ENCODE results near the gene OSBPL2. TPM values are rescaled to one million over a fixed set of nuclear protein-coding genes. Genes with fewer than 3 reads are reported as not detected.

OSBPL2 gene
- total and polyA plus RNA-seq, 2 donors (not counting 1 experiment from before 2014, with no cell fraction given), result 28.1 to 74.3 TPM

DNA sequence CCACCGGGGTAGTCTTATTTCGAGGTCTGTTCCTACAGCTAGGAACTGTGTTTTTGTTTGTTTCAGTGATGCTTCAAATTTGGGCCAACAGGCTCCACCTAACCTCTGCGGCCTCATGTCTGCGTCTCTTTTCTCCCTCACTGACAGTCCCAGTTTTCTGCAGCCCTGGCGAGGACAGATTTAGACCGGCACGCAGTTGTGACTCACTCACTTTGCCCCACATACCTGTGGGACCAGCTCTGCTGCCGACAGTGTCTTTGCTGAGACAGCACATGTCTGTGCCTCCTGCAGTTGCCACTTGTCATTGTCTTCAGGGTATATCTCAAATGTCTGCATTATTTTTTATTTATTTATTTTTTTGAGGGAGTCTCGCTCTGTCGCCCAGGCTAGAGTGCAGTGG, 29.2 kb downstream of the OSBPL2 start:
- peaks cover 36% of the 10 kb centered on the region for H4K20me1 ChIP-seq (ENCODE audit: control insufficient read depth, insufficient read depth, low read length, poor library complexity, severe bottlenecking)
- H3K27ac ChIP-seq (ENCODE audit: low read length in 2 of 2), result no peak overlapping the region
- H3K9ac ChIP-seq (ENCODE audit: low read length), result no peak overlapping the region
- H3K27me3 ChIP-seq (replicated peaks in 1 of 4; ENCODE audit: control extremely low read depth in 1 of 4, control insufficient read depth in 3 of 4, insufficient read depth in 4 of 4, low read length in 3 of 4), result no peaks in the 10 kb centered on the region
- CTCF ChIA-PET, result no interaction called here
- ATAC-seq (ENCODE audit: low read depth), result no peak
- H2AFZ ChIP-seq (ENCODE audit: insufficient read depth, low read depth, low read length, poor library complexity, severe bottlenecking), result no peak overlapping the region
- no peak overlapping the region for H3K27ac Mint-ChIP-seq
- no peaks in the 10 kb centered on the region for H3K9me3 Mint-ChIP-seq (ENCODE audit: insufficient read depth)
- H3K79me2 ChIP-seq (ENCODE audit: control insufficient read depth, insufficient read depth, low read length), result peaks cover 20% of the 10 kb centered on the region
- TF ChIP-seq EZH2 (IDR thresholded peaks at IDR 0.05; ENCODE audit: borderline replicate concordance, insufficient read depth, low read depth, low read length, poor library complexity, severe bottlenecking), result no peak
- TF ChIP-seq, protein P1, sequence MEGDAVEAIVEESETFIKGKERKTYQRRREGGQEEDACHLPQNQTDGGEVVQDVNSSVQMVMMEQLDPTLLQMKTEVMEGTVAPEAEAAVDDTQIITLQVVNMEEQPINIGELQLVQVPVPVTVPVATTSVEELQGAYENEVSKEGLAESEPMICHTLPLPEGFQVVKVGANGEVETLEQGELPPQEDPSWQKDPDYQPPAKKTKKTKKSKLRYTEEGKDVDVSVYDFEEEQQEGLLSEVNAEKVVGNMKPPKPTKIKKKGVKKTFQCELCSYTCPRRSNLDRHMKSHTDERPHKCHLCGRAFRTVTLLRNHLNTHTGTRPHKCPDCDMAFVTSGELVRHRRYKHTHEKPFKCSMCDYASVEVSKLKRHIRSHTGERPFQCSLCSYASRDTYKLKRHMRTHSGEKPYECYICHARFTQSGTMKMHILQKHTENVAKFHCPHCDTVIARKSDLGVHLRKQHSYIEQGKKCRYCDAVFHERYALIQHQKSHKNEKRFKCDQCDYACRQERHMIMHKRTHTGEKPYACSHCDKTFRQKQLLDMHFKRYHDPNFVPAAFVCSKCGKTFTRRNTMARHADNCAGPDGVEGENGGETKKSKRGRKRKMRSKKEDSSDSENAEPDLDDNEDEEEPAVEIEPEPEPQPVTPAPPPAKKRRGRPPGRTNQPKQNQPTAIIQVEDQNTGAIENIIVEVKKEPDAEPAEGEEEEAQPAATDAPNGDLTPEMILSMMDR (IDR thresholded peaks at IDR 0.05), result no peak
- intact Hi-C loops (cut with micrococcal nuclease), result no loop called here
- no peak overlapping the region for H3K4me2 ChIP-seq (replicated peaks; ENCODE audit: low read depth, low read length, poor library complexity, severe bottlenecking)
- no peak overlapping the region for H3K4me3 Mint-ChIP-seq
- POLR2A ChIA-PET, result no interaction called here
- H3K9me3 ChIP-seq (ENCODE audit: control extremely low read depth in 1 of 3, control insufficient read depth in 2 of 3, insufficient read depth in 1 of 3, low read length in 2 of 3), result peaks cover 0 to 6% (median 0%) of the 10 kb centered on the region in 3 donors
- H3K4me1 ChIP-seq (ENCODE audit: control insufficient read depth in 2 of 2, insufficient read depth in 2 of 2, low read length in 2 of 2), result no peaks in the 10 kb centered on the region
- no peaks in the 10 kb centered on the region for H3K27me3 Mint-ChIP-seq
- no peak for DNase-seq
- no peaks in the 10 kb centered on the region for H3K4me1 Mint-ChIP-seq
- WGBS (ENCODE audit: insufficient coverage), result 100% methylated on average over 5 of the region's 10 CpGs
- peaks cover 0 to 72% of the 10 kb centered on the region in 2 experiments for H3K36me3 ChIP-seq (replicated peaks in 1 of 2; ENCODE audit: control extremely low read depth in 1 of 2, control insufficient read depth in 1 of 2, extremely low read depth in 1 of 2, insufficient read depth in 2 of 2, low read length in 1 of 2)
- H3K4me3 ChIP-seq (ENCODE audit: control extremely low read depth in 1 of 5, extremely low read depth in 1 of 5, insufficient read depth in 1 of 5, low read depth in 2 of 5, low read length in 4 of 5), result no peak overlapping the region

- Histone ChIP-seq H3K27me3 (replicated peaks in 1 of 4; ENCODE audit: control extremely low read depth in 1 of 4, control insufficient read depth in 3 of 4, insufficient read depth in 4 of 4, low read length in 3 of 4) (no peaks in the 10 kb centered on the region), H3K79me2 (ENCODE audit: control insufficient read depth, insufficient read depth, low read length) (peaks cover 13% of the 10 kb centered on the region), H3K4me3 (ENCODE audit: control extremely low read depth in 1 of 5, extremely low read depth in 1 of 5, insufficient read depth in 1 of 5, low read depth in 2 of 5, low read length in 4 of 5) (no peak overlapping the region), H3K27ac (ENCODE audit: low read length in 2 of 2) (no peak overlapping the region), H3K9me3 (ENCODE audit: control extremely low read depth in 1 of 3, control insufficient read depth in 2 of 3, insufficient read depth in 1 of 3, low read length in 2 of 3) (peaks cover 0 to 6% (median 0%) of the 10 kb centered on the region in 3 donors), H3K36me3 (replicated peaks in 1 of 2; ENCODE audit: control extremely low read depth in 1 of 2, control insufficient read depth in 1 of 2, extremely low read depth in 1 of 2, insufficient read depth in 2 of 2, low read length in 1 of 2) (peaks cover 0 to 72% of the 10 kb centered on the region in 2 experiments), H2AFZ (ENCODE audit: insufficient read depth, low read depth, low read length, poor library complexity, severe bottlenecking) (no peak overlapping the region), H3K9ac (ENCODE audit: low read length) (no peak overlapping the region), H3K4me1 (ENCODE audit: control insufficient read depth in 2 of 2, insufficient read depth in 2 of 2, low read length in 2 of 2) (no peaks in the 10 kb centered on the region), H4K20me1 (ENCODE audit: control insufficient read depth, insufficient read depth, low read length, poor library complexity, severe bottlenecking) (peaks cover 30% of the 10 kb centered on the region), H3K4me2 (replicated peaks; ENCODE audit: low read depth, low read length, poor library complexity, severe bottlenecking) (no peak overlapping the region)
- ChIA-PET CTCF (interaction anchor here (0.6 to 0.9 kb wide), 2 partner anchors 18 to 32 kb away, joined by 3 to 4 read pairs; no protein-coding TSS in a partner anchor), POLR2A (no interaction called here)
- Mint-ChIP-seq H3K27ac (no peak overlapping the region), H3K27me3 (no peaks in the 10 kb centered on the region), H3K4me1 (peaks cover 1% of the 10 kb centered on the region), H3K9me3 (ENCODE audit: insufficient read depth) (no peaks in the 10 kb centered on the region), H3K4me3 (no peak overlapping the region)
- no peak for TF ChIP-seq EZH2 (IDR thresholded peaks at IDR 0.05; ENCODE audit: borderline replicate concordance, insufficient read depth, low read depth, low read length, poor library complexity, severe bottlenecking)
- TF ChIP-seq, protein P1 (IDR thresholded peaks at IDR 0.05), result no peak
- 75% methylated on average over 4 of the region's 7 CpGs for WGBS (ENCODE audit: insufficient coverage)
- DNase-seq (no peak), ATAC-seq (ENCODE audit: low read depth) (no peak)
- intact Hi-C loops (cut with micrococcal nuclease), result no loop called here
Measured at GRCh38 chr20:62268228-62268900, 30.0 kb downstream of the OSBPL2 start.
